Lower leg skin (tissue), 3 donors: ENCODE data around the gene MAN1C1.

Experiments
- CTCF ChIP-seq, 3 donors: fragments of 450-650 bp; IDR thresholded peaks; one replicate each; pipeline ENCODE4 v1.5.1; 2016; ENCODE audit warnings: antibody characterized with exemption in 3 of 3, mild to moderate bottlenecking in 3 of 3, moderate library complexity in 2 of 3
- POLR2A ChIP-seq, 2 donors: fragments of 450-650 bp; IDR thresholded peaks; one replicate each; pipeline ENCODE4 v1.6.1; 2016 to 2017; ENCODE audit warnings: antibody characterized with exemption in 2 of 2, mild to moderate bottlenecking in 1 of 2, moderate library complexity in 1 of 2

- no peak for TF ChIP-seq CTCF (IDR thresholded peaks at IDR 0.05)
- TF ChIP-seq POLR2A (IDR thresholded peaks at IDR 0.05): no peak
Observed at GRCh38 chr1:25769625-25770383, 153.2 kb downstream of the MAN1C1 start.
